ENCODE data around the gene IL36RN.

GRCh38 chr2:113053666-113054065 lies 5.3 kb upstream of the IL36RN start:
- TF ChIP-seq CTCF (conservative IDR thresholded peaks at IDR 0.05; ENCODE audit: low read length) (no peak), EZH2phosphoT487 (IDR thresholded peaks at IDR 0.05; ENCODE audit: borderline replicate concordance, low read depth, low read length) (no peak)

Data from OCI-LY7 (cell line).